22Rv1 (cell line): ENCODE results near the gene TEX26.

Experiments used
- H3K27ac ChIP-seq: fragments of 450-650 bp; 2 replicates; pipeline ENCODE4 v1.5.1; 2017
- CTCF ChIP-seq: fragments of 450-650 bp; IDR thresholded peaks from 2 replicates; pipeline ENCODE4 v1.5.1; 2017; ENCODE audit warnings: mild to moderate bottlenecking
- ZFX ChIP-seq: fragments of 450-650 bp; IDR thresholded peaks from 2 replicates; pipeline ENCODE4 v1.6.1; 2017; ENCODE audit warnings: antibody characterized with exemption, borderline replicate concordance

TEX26 gene

DNA sequence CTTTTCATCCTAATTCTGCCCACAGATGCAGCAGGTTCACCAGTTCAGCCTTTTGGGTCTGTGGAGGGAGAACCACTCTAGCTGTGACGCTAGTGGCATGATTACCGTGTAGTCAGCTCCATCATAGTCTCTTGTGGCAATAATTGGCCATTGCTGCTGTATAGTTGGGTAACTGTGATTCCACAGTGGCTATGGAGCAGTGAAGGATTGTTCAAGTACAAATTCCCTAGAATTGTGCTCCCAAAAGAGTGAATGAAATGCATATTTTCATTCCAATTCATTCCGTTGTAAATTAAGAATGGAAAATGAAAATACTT lies 856 bp downstream of the TEX26 start:
- no peak overlapping the region for H3K27ac ChIP-seq
- TF ChIP-seq CTCF (no peak), ZFX (no peak)

- H3K27ac ChIP-seq: no peak overlapping the region
- no peak for TF ChIP-seq CTCF
- no peak for TF ChIP-seq ZFX
Measured at GRCh38 chr13:30934381-30934780, 1.9 kb downstream of the TEX26 start.

DNA sequence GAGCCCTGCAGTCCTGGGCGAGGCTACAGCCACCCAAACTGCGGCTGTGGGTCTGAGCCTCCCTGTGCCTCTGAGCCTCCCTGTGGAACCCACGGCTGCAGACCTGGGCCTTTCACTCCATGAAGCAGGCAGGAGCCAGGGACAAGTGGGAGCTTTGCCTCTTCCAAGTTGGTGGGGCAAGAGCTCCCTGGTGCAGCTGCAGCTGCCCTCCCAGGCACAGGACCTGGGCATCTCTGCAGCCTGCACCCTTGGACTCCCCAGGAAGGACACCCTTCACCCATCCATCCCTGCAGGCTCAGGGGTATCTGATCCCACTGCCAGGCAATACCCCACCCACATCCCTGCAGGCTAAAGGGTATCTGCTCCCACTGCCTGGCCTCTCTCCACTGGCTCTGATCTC lies 2.3 kb downstream of the TEX26 start:
- TF ChIP-seq CTCF (no peak), ZFX (no peak)
- H3K27ac ChIP-seq: no peak overlapping the region

DNA sequence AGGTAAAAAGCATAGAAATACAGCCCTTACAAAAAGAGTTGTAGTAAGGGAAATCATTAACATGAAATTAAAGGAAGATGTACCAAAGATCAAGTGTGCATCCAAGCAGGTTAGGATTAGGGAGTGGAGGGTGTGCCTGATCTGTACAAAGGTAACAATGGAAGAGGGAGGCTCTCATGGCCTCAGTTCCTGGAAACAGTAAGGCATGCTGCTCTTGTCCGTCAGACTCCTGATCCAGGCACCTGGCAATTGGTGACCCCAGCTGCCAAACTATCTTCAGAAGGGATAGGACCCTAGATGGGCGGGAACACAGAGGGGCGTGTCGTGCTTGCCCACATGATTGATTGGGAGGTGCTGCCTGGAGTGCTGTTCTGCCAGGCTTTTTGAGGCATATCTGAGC lies 4.5 kb downstream of the TEX26 start:
- no peak overlapping the region for H3K27ac ChIP-seq
- TF ChIP-seq CTCF (no peak), ZFX (no peak)

DNA sequence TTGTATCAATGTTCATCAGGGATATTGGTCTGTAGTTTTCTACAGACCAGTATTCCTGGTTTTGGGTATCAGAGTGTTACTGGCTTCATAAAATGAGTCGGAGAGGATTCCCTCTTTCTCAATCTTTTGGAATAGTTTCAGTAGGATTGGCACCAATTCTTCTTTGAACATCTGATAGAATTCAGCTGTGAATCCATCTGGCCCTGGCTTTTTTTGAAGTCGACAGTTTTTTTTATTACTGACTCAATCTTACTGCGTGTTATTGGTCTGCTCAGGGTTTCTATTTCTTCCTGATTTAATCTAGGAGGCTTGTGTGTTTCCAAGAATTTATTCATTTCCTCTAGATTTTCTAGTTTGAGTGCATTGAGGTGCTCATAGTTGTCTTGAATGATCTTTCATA lies 11.4 kb downstream of the TEX26 start:
- TF ChIP-seq ZFX (no peak), CTCF (no peak)
- no peak overlapping the region for H3K27ac ChIP-seq

GRCh38 chr13:30957258-30957943 lies 24.9 kb downstream of the TEX26 start:
- TF ChIP-seq CTCF: no peak
- TF ChIP-seq ZFX: no peak
- no peak overlapping the region for H3K27ac ChIP-seq

DNA sequence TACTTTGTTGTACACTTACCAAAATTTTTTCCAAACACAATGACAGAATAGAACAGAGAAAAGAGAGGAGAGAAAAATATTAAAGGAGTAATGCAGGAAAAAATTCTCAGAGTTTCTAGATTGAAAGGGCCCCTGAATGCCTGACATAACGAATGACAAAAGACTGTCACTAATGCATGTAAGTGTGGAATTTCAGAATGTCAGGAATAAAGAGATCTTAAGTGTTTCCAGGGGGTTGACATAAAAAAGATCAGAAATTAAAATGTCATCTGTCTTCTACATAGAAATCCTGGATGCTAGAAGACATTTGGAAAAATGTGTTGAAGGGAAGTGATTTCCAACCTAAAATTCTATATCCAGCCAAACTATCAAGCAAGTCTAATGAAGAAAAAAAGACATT lies 27.2 kb downstream of the TEX26 start:
- TF ChIP-seq CTCF: no peak
- TF ChIP-seq ZFX: no peak

More for the DNA sequence above, 27.2 kb downstream of the TEX26 start:
- H3K27ac ChIP-seq: no peak overlapping the region
